HFF-Myc (cell line): ENCODE data around the gene TEX22.

Experiments
- DNase-seq: peaks from one replicate; pipeline ENCODE4 v3.0.0-alpha.2; 2011; ENCODE audit warnings: low read depth; ENCODE audit errors: extremely low read depth
- H3K4me3 ChIP-seq: replicated peaks from 2 replicates; pipeline ENCODE4 v1.5.1; 2011; ENCODE audit warnings: low read depth, mild to moderate bottlenecking, control low read depth, low read length
- TF ChIP-seq, protein P1 (sequence below): IDR thresholded peaks from 2 replicates; pipeline ENCODE4 v1.5.1; 2012; ENCODE audit warnings: mild to moderate bottlenecking, low read depth, low read length, control low read depth; ENCODE audit errors: missing control alignments

Gene TEX22

DNA sequence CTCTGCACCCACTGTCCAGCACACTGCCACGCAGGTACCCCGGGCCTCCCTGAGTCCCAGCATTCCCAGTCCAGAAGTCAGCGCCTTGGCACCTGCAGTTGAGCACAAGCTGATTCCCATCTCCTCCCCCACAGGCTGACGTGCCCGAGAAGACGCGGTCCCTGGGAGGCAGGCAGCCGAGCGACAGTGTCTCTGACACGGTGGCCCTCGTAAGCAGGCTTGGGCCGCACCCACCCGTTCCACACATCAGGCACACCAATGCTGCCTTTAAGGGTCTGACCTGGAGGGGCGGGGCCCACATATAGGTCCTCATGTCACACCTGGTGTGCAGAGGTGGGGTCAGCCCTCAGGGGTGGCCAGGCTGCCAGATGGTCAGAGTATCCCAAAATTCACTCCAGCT is 18.4 kb upstream of the TEX22 start:
- TF ChIP-seq, protein P1, sequence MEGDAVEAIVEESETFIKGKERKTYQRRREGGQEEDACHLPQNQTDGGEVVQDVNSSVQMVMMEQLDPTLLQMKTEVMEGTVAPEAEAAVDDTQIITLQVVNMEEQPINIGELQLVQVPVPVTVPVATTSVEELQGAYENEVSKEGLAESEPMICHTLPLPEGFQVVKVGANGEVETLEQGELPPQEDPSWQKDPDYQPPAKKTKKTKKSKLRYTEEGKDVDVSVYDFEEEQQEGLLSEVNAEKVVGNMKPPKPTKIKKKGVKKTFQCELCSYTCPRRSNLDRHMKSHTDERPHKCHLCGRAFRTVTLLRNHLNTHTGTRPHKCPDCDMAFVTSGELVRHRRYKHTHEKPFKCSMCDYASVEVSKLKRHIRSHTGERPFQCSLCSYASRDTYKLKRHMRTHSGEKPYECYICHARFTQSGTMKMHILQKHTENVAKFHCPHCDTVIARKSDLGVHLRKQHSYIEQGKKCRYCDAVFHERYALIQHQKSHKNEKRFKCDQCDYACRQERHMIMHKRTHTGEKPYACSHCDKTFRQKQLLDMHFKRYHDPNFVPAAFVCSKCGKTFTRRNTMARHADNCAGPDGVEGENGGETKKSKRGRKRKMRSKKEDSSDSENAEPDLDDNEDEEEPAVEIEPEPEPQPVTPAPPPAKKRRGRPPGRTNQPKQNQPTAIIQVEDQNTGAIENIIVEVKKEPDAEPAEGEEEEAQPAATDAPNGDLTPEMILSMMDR = no peak
- no peak overlapping the region for H3K4me3 ChIP-seq
- no peak for DNase-seq

- H3K4me3 ChIP-seq = no peak overlapping the region
- TF ChIP-seq, protein P1 = no peak
- no peak for DNase-seq
These were observed 17.6 kb upstream of the TEX22 start for GRCh38 chr14:105380756-105381155.

DNA sequence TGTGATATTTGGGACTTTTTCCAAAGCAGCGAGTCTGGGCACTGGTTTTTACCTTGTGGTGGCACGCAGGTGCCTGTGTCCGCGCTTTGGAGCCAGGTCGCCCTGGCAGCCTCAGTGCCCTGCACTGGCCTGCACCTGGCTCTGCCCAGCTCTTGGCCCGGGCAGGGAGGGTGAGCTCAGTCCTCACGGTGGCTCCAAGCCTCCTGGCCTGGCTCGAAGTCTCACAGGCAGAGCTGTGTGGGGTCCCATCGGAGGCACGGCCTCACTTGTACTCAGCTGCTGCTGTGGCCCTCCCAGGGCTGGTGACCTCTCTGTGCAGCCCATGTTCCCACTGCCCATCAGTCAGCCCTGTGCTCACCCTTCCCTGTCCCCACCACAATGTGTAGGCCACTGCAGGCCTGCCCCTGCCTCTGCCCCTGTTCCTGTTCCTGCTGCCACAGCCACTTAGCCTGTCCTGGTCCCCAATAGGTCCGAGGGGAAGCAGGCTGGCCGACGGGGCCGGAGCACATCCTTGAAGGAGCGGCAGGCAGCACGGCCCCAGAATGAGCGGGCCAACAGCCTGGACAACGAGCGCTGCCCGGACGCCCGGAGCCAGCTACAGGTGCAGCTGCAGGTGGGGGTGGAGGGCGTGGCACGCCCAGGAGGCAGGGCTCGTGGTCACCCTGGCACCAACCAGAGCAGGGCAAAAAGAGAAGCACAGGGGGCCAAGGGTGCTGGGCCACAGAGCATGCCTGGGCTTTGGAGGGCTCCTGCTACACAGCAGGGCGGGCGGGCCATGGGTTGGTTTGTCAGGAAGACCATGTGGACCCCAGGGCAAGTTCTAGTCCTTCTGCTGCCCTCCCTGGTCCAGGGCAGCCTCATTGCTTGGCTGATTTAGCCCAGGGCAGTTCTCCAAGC is 16.6 kb upstream of the TEX22 start:
- no peak overlapping the region for H3K4me3 ChIP-seq
- no peak for DNase-seq
- TF ChIP-seq, protein P1 = no peak

DNA sequence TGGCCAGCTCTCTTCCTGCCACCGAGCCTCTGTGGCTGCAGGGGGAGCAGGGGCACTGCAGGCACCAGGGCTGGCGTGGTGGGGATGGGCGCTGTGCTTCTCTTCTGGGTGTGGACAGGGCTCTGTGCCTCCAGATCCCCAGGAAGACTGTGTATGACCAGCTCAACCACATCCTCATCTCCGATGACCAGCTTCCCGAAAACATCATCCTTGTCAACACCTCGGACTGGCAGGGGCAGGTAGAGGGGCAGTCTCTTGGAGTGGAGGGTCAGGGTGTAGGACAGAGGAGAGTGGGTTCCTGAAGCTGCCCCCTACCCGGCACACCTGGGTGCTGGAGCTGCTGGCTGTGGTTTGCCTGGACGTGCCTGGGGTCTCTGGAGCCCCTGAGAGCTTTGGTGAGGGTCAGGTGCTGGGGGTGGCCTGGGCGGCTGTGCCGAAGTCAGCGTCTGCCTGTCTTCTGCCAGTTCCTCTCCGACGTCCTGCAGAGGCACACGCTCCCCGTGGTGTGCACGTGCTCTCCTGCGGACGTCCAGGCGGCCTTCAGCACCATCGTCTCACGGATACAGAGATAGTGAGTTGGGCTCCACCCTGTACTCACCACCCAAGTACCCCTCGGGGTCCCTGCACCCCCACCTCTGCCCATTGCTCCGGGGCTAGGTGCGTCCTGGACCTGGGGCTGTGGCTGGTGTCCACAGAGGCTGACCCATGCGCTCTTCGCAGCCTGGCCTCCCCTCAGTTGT is 15.8 kb upstream of the TEX22 start:
- no peak overlapping the region for H3K4me3 ChIP-seq
- no peak for DNase-seq
- TF ChIP-seq, protein P1 = no peak

DNA sequence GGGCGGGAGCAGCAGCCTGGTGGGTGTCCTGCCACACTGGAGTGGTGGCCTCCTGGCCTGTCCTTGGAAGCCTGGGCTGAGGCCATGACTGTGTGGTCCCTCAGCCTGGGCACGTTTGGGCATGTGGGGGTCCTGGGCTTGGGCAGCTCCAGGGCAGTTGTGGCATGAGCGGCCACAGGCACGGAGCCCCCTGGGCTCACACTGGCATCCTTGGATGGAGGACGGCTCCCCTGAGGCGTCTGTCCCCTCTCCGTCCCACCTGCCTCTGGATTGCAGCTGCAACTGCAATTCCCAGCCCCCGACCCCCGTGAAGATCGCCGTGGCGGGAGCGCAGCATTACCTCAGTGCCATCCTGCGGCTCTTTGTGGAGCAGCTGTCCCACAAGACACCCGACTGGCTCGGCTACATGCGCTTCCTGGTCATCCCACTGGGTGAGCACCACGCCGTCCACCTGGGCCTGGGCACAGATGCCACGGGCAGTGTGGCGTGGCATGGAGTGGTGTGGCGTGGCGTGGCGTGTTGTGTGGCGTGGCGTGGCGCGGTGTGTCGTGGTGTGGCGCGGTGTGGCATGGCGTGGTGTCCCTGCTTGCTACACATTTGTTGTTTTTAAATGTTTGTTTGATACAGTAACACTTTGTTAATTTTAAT is 15.1 kb upstream of the TEX22 start:
- no peak overlapping the region for H3K4me3 ChIP-seq
- TF ChIP-seq, protein P1 = no peak
- DNase-seq = no peak

- TF ChIP-seq, protein P1 = no peak
- no peak for DNase-seq
- H3K4me3 ChIP-seq = no peak overlapping the region
These were observed 14.2 kb upstream of the TEX22 start for GRCh38 chr14:105384041-105384557.
